ENCODE measurements around the gene TAC3.
"Not testable (repeated sequence)": the region's sequence is repeated elsewhere in the genome, so short reads cannot be mapped to it uniquely, and the experiment has no call there.

TAC3 gene

DNA sequence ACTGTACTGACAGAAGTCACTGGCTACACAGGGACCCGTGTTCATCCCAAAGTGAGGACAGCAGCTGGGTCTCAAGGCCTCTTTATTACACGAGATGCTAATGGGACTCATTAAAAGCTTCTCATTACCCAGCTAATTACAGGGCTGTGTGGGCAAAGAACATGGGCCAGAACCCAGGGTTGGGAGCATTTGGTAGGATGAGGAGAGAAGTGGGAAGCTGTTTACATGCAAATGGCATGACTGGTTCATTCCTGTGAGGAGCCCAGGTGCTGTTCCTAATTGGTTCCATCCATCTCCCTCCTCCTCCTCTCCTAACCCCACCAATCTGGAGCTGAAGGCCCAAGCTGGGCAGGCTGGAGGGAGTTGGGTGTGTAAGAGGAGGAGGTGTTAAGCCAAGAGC, 8.9 kb upstream of the TAC3 start:
- no peak for DNase-seq (ENCODE audit: insufficient read length, low spot score)

GRCh38 chr12:57022324-57022723, 6.0 kb upstream of the TAC3 start:
- DNase-seq (ENCODE audit: insufficient read length, low spot score); FAIRE-seq: not testable (repeated sequence)

More for the DNA sequence above, 8.9 kb upstream of the TAC3 start:
- no peak for FAIRE-seq
- no peak for TF ChIP-seq POLR2A (IDR thresholded peaks at IDR 0.05; ENCODE audit: low read depth, low read length)

- TF ChIP-seq POLR2A (IDR thresholded peaks at IDR 0.05; ENCODE audit: low read depth, low read length) = no peak
- FAIRE-seq (no peak), DNase-seq (ENCODE audit: insufficient read length, low spot score) (no peak)
These were observed 3.8 kb upstream of the TAC3 start for GRCh38 chr12:57019983-57020719.

DNA sequence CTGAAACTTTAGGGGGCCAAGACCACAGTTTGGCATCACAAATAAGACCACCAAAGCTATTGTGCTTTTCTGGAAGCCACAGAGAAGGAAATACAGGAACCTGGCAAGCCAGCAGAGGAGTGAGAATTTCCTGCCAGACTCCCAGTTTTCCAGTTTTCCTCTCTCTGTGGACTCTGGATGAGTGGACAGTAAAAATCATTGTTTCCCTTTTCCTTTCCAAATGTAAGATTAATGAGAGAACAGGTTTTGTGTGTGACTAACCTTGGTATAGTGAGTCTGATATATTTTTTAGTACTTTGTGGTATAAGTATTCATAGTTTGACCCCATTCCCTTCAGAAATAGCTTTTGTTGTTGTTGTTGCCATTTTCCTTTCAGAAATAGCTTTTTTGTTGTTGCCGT, 2.6 kb upstream of the TAC3 start:
- no peak for FAIRE-seq
- DNase-seq (ENCODE audit: insufficient read length, low spot score) = no peak
- no peak for TF ChIP-seq POLR2A (IDR thresholded peaks at IDR 0.05; ENCODE audit: low read depth, low read length)

- not testable (repeated sequence) for DNase-seq (ENCODE audit: insufficient read length, low spot score); FAIRE-seq
These were observed 2.0 kb upstream of the TAC3 start for GRCh38 chr12:57018353-57018752.

- TF ChIP-seq POLR2A (IDR thresholded peaks at IDR 0.05; ENCODE audit: low read depth, low read length) = no peak
- DNase-seq (ENCODE audit: insufficient read length, low spot score) = no peak
- FAIRE-seq = no peak
These were observed 3.5 kb downstream of the TAC3 start for GRCh38 chr12:57012600-57013465.

- no peak for TF ChIP-seq POLR2A (IDR thresholded peaks at IDR 0.05; ENCODE audit: low read depth, low read length)
- DNase-seq (ENCODE audit: insufficient read length, low spot score) (no peak), FAIRE-seq (no peak)
These were observed 4.6 kb downstream of the TAC3 start for GRCh38 chr12:57011438-57012424.

DNA sequence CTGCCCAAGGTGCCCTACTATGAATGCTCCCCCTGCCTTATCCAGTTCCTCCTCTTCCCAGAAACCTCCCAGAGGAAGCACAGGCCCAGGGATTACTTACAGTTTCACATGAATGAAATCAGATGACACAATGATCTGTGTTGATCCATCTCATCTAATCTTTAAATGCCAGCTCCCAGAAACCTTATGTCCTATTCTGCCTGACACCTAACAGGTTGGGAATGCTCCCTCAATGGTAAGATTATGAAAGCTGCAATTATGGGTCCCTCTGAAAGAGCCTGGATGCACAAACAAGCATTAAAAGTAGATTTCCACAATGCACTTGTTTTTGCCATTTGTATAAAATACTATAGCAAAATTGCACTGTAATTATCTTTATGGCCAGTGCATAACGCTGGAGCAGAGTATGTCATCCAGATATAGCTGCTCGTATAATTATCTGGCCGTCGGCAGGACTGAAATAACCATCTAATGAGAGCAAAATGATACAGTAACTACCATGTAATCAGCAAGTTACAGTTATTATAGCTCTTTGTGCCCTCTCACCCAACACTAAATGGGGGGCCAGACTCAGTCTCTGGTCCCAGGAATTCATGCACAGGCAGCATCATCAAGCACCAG, 5.6 kb downstream of the TAC3 start:
- DNase-seq (ENCODE audit: insufficient read length, low spot score) (no peak), FAIRE-seq (no peak)
- no peak for TF ChIP-seq POLR2A (IDR thresholded peaks at IDR 0.05; ENCODE audit: low read depth, low read length)

- no peak for TF ChIP-seq POLR2A (IDR thresholded peaks at IDR 0.05; ENCODE audit: low read depth, low read length)
- no peak for FAIRE-seq
- DNase-seq (ENCODE audit: insufficient read length, low spot score) = no peak
These were observed 6.2 kb downstream of the TAC3 start for GRCh38 chr12:57009949-57010626.

- DNase-seq (ENCODE audit: insufficient read length, low spot score) (peak; percentile 65), FAIRE-seq (no peak)
- no peak for TF ChIP-seq POLR2A (IDR thresholded peaks at IDR 0.05; ENCODE audit: low read depth, low read length)
These were observed 8.2 kb downstream of the TAC3 start for GRCh38 chr12:57008178-57008577.

GRCh38 chr12:57006809-57007475, 9.4 kb downstream of the TAC3 start:
- TF ChIP-seq POLR2A (IDR thresholded peaks at IDR 0.05; ENCODE audit: low read depth, low read length) = no peak
- DNase-seq (ENCODE audit: insufficient read length, low spot score) (no peak), FAIRE-seq (no peak)

- TF ChIP-seq POLR2A (IDR thresholded peaks at IDR 0.05; ENCODE audit: low read depth, low read length) = peak; percentile 74
- DNase-seq (ENCODE audit: insufficient read length, low spot score) (peak; percentile 68), FAIRE-seq (no peak)
These were observed 10.1 kb downstream of the TAC3 start, which contains the start of gene ZBTB39 for GRCh38 chr12:57005980-57006808. ZBTB39 (minus strand) TSS chr12:57006546; CDS start chr12:57004917, 1,629 bp downstream.

All from H54 (cell line).